ENCODE measurements around the gene TMEM74B.

The TMEM74B gene

GRCh38 chr20:1190847-1191246 is 6.1 kb upstream of the TMEM74B start:
- DNase-seq (ENCODE audit: extremely low read depth, low read depth): no peak
- TF ChIP-seq CTCF (IDR thresholded peaks at IDR 0.05; ENCODE audit: low read depth, low read length): no peak

- no peak for TF ChIP-seq CTCF (IDR thresholded peaks at IDR 0.05; ENCODE audit: low read depth, low read length)
- DNase-seq (ENCODE audit: extremely low read depth, low read depth): no peak
Measured at GRCh38 chr20:1189827-1190226, 5.0 kb upstream of the TMEM74B start.

- TF ChIP-seq CTCF (IDR thresholded peaks at IDR 0.05; ENCODE audit: low read depth, low read length): no peak
- no peak for DNase-seq (ENCODE audit: extremely low read depth, low read depth)
Measured at GRCh38 chr20:1188347-1188746, 3.6 kb upstream of the TMEM74B start.

- DNase-seq (ENCODE audit: extremely low read depth, low read depth): no peak
- TF ChIP-seq CTCF (IDR thresholded peaks at IDR 0.05; ENCODE audit: low read depth, low read length): no peak
Measured at GRCh38 chr20:1187605-1188171, 2.9 kb upstream of the TMEM74B start.

- no peak for TF ChIP-seq CTCF (IDR thresholded peaks at IDR 0.05; ENCODE audit: low read depth, low read length)
- DNase-seq (ENCODE audit: extremely low read depth, low read depth): no peak
Measured at GRCh38 chr20:1186367-1186991, 1.7 kb upstream of the TMEM74B start.

GRCh38 chr20:1185790-1186334 is 1.1 kb upstream of the TMEM74B start:
- TF ChIP-seq CTCF (IDR thresholded peaks at IDR 0.05; ENCODE audit: low read depth, low read length): peak; percentile 55
- no peak for DNase-seq (ENCODE audit: extremely low read depth, low read depth)

- DNase-seq (ENCODE audit: extremely low read depth, low read depth): no peak
- TF ChIP-seq CTCF (IDR thresholded peaks at IDR 0.05; ENCODE audit: low read depth, low read length): no peak
Measured at GRCh38 chr20:1185316-1185741, 548 bp upstream of the TMEM74B start.

Data from AG09319 (cell line).